ENCODE results near the gene KLF9.

DNA sequence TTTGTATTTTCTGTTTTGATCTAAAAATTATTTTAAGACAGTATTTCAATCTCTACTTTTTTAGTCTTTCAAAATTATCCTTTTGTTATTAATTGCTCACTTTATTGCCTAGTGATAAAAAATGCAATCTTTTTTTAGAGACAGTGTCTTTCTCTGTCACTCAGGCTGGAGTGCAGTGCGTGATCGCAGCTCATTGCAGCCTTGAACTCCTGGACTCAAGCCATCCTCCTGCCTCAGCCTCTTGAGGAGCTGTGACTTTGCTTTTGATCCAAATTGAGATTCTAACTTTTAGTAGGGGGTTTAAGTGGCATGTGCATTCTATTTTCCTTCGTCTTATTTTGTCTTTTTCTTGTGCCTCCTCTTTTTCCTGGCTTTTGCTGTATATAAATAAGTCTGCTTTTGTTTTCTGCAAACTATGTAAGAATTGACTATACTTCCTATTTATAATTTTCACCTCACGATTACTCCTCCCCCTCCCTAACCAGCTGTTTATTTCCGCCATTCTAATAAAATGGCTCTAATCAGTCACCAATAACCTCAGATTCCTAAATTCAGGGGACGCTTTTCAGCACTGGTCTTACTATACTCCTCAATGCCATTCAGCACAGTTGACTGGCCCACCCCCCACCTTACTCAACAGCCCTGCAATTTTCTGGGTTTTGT lies 32.3 kb downstream of the KLF9 start:
- TF ChIP-seq EZH2 (IDR thresholded peaks at IDR 0.05; ENCODE audit: insufficient read depth, poor library complexity, severe bottlenecking) (no peak), EZH2phosphoT487 (IDR thresholded peaks at IDR 0.05; ENCODE audit: insufficient read depth, low read depth) (no peak)

Measured in GM23248 (cell line).